CD4-positive, alpha-beta T cell treated with Interleukin-15 for 4 hours (primary cell): ENCODE data around the gene PLCL1.

Experiments
- DNase-seq: peaks from one replicate; pipeline ENCODE4 v3.0.0-alpha.2; 2020; ENCODE audit warnings: low spot score

The PLCL1 gene

GRCh38 chr2:197857476-197858107 lies 53.2 kb downstream of the PLCL1 start:
- DNase-seq = no peak

DNA sequence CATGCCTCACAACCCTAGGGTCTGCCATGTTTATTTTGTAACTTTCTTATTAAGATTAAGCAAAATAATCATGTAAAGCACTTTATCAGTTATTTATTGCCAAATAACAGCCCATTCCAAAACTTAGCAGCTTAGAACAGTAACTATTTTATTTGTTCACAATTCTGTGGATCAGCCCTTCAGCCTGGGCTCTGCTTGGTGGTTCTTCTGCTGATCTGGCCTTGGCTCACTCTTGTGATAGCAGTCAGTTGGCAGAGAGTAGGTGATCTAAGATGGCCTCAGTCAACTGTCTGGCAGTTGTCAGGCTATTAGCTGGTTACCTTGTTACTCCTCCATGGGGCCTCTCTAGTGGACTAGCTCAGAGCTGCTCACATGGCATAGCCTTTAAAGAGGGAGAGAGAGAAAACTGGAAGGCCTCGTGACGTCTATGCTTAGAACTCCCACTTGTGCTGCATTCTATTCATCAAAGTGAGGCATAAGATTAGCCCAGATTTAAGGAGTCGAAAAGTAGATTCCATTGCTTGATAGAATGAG lies 54.3 kb downstream of the PLCL1 start:
- DNase-seq = no peak

DNA sequence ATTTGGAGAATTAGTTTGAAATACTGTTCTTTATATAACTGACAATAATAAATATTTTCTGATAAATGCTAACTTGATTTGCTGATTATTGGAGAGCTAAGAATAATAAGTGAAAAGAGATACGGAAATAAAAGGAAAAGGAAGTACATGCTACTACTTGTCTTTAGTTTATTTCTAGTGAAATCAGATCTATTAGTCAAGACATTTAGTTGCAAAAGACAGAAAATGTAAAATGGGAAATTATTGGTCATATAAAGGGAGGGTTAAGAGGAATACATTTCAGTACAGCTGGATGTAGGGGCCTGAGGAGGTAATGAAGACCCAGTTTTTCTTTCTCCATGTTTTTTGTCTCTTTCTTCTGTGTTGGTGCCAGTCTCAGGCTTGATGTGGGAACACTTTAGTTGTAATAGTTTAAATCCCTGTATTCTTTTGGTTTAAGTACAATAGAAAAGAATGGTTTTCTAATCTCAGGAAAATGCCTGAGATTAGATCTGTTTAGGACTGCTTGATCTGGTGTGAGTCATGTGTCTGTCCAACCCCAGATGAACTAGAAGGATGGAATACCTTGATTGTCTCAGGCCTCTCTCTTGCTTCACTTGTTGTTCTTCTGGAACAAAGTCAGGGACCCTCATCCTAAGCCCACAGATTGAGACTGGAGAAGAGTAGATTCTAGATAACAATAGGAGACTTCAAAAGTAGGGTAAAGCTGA lies 58.0 kb downstream of the PLCL1 start:
- DNase-seq = no peak

DNA sequence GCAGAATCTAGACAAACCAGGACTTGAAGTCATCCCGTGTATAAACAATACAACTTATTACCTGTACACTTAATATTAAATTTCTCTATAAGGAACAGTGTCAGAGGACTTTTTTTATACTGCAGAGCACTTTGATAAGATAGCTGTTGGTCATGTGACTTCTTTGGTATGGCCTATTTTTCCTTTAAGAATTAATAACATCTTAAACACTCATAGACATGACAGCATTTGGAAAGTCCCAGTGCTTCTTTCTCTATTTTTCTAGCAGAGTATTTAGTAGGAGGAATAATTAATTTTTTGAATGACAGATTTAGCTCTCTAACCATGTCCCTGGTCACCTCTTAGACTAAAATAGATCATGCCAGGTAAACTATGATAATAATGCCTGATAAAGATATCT lies 59.4 kb downstream of the PLCL1 start:
- DNase-seq = no peak

DNA sequence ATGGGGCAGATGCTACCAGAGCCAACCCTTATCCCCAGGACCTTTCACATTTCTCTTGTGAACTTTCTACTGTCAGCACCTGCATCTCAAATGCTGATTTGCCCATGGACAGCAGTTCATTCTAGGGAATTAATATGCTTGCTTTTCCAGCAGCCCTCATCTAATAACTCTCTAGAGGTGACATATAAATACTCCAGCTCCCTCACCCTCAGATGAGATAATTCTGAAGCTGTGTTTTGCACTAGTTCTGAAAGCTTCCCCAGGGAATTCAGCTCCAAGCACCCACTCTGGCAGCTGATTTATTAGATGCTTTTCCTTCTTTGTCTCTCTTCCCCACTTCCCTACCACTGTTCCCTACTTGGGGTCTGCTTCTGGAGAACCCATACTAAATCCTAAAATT lies 62.1 kb downstream of the PLCL1 start:
- DNase-seq = no peak

- no peak for DNase-seq
These were observed 62.6 kb downstream of the PLCL1 start for GRCh38 chr2:197867033-197867432.

DNA sequence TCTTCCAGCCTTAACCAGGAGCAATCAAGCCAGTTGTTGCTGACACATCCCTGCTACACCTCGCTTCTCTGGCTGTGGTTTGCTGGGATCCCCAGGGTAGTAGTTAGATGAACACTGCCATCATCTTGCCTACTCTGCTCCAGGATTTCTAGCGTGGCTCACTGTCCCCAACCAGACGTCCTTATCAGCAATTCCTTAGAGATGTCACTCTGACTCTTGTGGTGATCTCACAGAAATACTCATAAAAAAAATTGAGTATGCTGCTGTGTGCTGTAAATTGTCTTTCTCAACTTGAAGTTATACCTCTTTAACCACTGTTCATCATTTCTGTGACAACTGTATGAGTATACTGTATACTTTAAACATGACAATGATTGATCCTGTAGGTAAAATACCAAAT lies 63.2 kb downstream of the PLCL1 start:
- no peak for DNase-seq

DNA sequence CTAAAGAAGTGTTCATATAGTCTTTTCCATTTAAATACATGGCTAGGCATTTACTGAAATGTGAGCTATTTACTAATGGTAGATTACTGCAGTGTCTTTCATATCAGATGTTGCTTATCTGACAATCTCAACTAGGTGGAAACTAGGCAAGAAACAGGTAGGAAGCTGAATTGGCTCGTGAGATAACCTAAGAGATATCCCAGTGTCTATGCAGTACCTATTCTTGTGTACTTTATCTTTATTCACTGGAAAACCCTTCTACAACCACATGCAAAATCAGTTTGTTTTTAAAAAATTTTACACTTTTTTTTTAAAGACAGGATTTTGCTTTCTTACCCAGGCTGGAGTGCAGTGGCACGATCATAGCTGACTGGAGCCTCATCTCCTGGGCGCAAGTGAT lies 63.8 kb downstream of the PLCL1 start:
- DNase-seq = no peak

DNA sequence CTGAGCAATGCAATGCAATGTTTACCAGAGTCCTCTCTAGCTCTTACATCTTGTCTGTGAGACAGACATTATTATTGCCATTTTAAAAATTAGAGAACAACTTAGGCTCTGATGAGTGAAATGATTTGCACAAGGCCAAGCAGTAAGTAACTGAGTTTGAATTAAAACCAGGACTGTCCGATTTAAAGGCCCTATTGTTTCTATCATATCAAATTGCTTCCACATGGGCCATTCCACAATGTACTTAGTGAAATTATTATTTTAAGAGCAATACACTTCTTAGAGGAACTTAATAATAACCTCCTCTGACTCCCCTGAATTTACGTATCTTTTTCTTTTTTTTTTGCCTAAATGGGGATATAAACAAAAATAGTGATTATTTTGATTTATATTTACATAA lies 64.6 kb downstream of the PLCL1 start:
- no peak for DNase-seq

GRCh38 chr2:197869501-197870111 lies 65.2 kb downstream of the PLCL1 start:
- DNase-seq = peak; percentile 46

- DNase-seq = no peak
These were observed 65.7 kb downstream of the PLCL1 start for GRCh38 chr2:197870137-197870536.

DNA sequence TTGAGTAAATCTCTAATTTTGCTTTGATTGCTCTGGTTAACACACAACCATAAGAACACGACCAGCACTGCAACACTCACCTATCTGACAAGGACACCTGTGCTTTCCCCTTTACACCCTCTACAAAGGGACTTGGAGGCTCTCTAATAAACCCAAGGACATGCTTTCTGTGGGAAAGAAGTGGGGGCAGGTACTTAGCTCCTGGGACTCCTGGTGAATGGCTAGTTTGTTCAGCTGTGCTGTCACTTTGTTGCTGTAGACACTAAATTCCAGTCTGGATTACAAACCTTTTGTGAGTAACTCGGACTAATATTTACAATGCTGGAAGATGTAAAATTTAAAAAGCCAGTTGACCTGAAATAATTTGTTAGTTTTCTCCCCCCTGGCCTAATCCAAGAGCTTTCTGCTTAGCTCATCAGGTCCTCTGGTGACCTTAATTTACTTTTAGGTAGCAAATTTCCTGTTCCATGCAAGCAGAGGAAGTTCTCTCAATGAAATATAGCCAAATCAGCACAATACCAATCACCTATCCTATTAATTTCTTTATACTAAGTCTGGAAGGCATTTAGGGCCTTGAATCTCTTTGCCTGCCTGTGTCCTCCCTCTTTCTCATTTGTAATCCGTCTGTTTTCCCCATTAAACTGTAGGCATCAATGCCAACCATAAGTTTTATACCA lies 67.5 kb downstream of the PLCL1 start:
- no peak for DNase-seq

DNA sequence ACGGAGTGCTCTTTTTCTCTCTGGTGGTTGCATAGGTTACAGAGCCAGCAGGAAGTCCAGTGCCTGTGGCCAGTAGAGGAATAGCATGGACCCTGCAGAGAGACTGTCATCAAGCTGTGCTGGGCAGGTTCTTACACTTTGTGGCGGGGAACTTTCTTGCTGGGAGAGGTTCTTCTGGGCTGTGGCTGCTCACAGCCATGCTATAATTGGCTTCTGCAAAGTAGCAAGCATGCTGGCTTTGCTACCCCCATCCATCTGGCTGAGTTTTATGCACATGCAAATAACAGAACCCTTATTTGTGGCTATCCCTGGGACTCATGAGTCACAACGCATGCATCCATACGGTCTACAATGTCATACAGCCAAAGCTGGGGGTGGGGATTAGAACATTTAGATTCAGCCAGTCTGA lies 68.9 kb downstream of the PLCL1 start:
- no peak for DNase-seq

GRCh38 chr2:197875763-197876162 lies 71.4 kb downstream of the PLCL1 start:
- no peak for DNase-seq

GRCh38 chr2:197876524-197876923 lies 72.1 kb downstream of the PLCL1 start:
- no peak for DNase-seq

- DNase-seq = no peak
These were observed 72.6 kb downstream of the PLCL1 start for GRCh38 chr2:197877038-197877437.

DNA sequence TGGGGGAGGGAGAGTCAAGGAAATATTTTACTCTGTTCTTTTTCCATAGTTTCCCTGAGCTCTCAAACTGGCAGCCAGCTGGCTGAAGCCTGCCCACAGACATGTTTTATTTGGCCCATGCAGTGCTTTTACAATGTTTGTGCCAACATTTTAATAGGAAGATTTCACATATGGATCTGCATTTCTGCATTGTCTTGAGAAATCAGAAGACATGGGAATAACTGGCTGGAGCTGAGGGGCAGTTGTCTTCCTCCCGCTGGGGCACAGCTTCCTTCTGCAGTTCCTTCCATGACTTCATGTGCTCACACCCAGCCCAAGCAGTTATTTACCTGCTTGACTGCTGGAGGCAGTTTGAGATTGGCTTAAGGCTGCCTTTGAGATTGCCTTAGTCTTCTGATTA lies 74.4 kb downstream of the PLCL1 start:
- DNase-seq = no peak

- no peak for DNase-seq
These were observed 75.5 kb downstream of the PLCL1 start for GRCh38 chr2:197879812-197880408.

DNA sequence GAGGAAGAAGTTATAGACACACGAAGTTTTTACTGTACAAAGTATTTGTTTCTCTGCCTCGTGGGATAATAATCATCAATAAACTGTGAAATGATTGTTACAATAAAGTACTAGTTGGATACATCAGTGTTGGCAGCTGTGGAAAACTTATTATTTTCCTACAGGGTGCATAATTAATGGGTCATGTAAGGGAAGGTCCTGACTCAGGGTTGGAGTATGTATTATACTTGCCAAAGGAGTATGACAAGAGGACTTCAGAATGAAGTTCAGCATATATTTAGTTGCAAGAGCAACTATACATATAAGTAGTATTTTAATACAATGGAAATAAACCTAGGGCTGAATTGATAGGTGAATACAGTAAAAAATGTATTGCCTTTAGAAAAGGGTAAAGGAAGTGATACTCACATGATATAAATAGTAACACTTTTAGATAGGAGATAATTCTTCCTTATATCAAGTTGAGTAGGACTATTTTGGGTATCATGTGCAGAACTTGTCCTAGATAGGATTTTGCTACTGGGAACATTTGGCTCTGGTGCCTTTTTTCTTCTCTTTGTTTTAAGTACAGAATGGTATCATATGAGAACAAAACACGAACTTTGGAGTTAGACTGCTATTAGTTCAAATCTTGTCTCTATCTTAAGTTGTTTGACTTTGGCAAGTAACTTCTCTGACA lies 79.1 kb downstream of the PLCL1 start:
- DNase-seq = no peak

GRCh38 chr2:197884252-197884651 lies 79.9 kb downstream of the PLCL1 start:
- no peak for DNase-seq

DNA sequence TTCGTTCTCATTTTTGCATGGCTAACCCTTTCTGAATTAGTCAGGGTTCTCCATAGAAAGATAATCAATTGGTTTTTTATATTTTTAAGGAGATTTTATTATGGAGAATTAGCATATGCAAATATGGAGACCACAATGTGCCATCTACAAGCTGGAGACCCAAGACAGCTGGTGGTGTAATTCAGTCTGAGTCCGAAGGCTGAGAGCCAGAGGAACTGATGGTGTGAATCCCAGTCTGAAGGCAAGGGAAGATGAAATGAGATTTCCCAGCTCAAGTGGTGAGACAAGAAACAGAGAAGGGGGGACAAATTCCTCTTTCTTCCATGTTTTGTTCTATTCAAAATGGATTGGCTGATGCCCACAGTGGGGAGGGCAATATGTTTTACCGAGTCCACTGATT lies 80.7 kb downstream of the PLCL1 start:
- no peak for DNase-seq

- DNase-seq = no peak
These were observed 81.2 kb downstream of the PLCL1 start for GRCh38 chr2:197885587-197885986.
